ENCODE measurements around the gene LSM14A.
"Not testable (repeated sequence)": the region's sequence is repeated elsewhere in the genome, so short reads cannot be mapped to it uniquely, and the experiment has no call there.

DNA sequence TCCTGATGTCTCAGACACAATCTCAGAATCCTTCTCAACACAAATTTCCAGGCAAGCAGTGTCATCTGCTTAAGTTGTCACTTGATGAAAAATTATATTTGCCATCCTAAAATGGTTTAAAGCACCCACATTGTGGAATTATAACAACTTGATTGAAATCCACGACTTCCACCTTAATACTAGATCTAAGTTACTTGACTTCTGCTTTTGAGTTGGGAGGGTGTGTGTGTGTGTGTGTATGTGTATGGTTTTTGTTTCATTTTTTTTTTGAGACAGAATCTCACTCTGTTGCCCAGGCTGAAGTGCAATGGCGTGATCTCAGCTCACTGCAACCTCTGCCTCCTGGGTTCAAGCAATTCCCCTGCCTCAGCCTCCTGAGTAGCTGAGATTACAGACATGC is 10.4 kb upstream of the LSM14A start:
- TF ChIP-seq, protein P1, sequence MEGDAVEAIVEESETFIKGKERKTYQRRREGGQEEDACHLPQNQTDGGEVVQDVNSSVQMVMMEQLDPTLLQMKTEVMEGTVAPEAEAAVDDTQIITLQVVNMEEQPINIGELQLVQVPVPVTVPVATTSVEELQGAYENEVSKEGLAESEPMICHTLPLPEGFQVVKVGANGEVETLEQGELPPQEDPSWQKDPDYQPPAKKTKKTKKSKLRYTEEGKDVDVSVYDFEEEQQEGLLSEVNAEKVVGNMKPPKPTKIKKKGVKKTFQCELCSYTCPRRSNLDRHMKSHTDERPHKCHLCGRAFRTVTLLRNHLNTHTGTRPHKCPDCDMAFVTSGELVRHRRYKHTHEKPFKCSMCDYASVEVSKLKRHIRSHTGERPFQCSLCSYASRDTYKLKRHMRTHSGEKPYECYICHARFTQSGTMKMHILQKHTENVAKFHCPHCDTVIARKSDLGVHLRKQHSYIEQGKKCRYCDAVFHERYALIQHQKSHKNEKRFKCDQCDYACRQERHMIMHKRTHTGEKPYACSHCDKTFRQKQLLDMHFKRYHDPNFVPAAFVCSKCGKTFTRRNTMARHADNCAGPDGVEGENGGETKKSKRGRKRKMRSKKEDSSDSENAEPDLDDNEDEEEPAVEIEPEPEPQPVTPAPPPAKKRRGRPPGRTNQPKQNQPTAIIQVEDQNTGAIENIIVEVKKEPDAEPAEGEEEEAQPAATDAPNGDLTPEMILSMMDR (conservative IDR thresholded peaks at IDR 0.05 in 1 of 2, IDR thresholded peaks at IDR 0.05 in 1 of 2; ENCODE audit: low read depth in 1 of 2, low read length in 2 of 2), result not testable (repeated sequence)
- not testable (repeated sequence) for TF ChIP-seq EZH2 (IDR thresholded peaks at IDR 0.05; ENCODE audit: low read length, missing control alignments)
